GM23248 (cell line): ENCODE results near the gene HHIPL1. TPM values are rescaled to one million over a fixed set of nuclear protein-coding genes. Genes with fewer than 3 reads are reported as not detected.
A peak's percentile ranks its signal among the peaks of the same experiment; 100 is the strongest.
"Not testable (repeated sequence)": the region's sequence is repeated elsewhere in the genome, so short reads cannot be mapped to it uniquely, and the experiment has no call there.

Source experiments
- DNase-seq: peaks from one replicate; pipeline ENCODE4 v3.0.0-alpha.2; 2015
- H2AFZ ChIP-seq: fragments of 200-600 bp; sonication (generic); 2 replicates; pipeline ENCODE4 v1.6.1; 2016; ENCODE audit warnings: antibody characterized with exemption
- H3F3A ChIP-seq: fragments of 200-600 bp; sonication (generic); 2 replicates; pipeline ENCODE4 v1.6.1; 2016; ENCODE audit warnings: mild to moderate bottlenecking, antibody characterized with exemption, mixed run types; ENCODE audit not compliant: insufficient read depth
- H3K27ac ChIP-seq: fragments of 200-600 bp; sonication (generic); 2 replicates; pipeline ENCODE4 v1.5.1; 2016; ENCODE audit warnings: mild to moderate bottlenecking
- H3K27me3 ChIP-seq: fragments of 200-600 bp; sonication (generic); replicated peaks from 2 replicates; pipeline ENCODE4 v1.6.1; 2016; ENCODE audit warnings: mild to moderate bottlenecking; ENCODE audit not compliant: insufficient read depth
- H3K36me3 ChIP-seq: fragments of 200-600 bp; sonication (generic); 2 replicates; pipeline ENCODE4 v1.6.1; 2016; ENCODE audit warnings: low read depth, mild to moderate bottlenecking
- H3K4me1 ChIP-seq: fragments of 200-600 bp; sonication (generic); 2 replicates; pipeline ENCODE4 v1.6.1; 2016; ENCODE audit warnings: mild to moderate bottlenecking; ENCODE audit not compliant: insufficient read depth
- H3K4me2 ChIP-seq: fragments of 200-600 bp; sonication (generic); one replicate; pipeline ENCODE4 v1.6.1; 2016; ENCODE audit warnings: mild to moderate bottlenecking; ENCODE audit not compliant: unreplicated experiment
- H3K4me3 ChIP-seq: fragments of 200-600 bp; sonication (generic); 2 replicates; pipeline ENCODE4 v1.5.1; 2016; ENCODE audit warnings: mild to moderate bottlenecking
- H3K79me2 ChIP-seq: fragments of 200-600 bp; sonication (generic); 2 replicates; pipeline ENCODE4 v1.6.1; 2016; ENCODE audit warnings: mild to moderate bottlenecking; ENCODE audit not compliant: insufficient read depth
- H3K9ac ChIP-seq: fragments of 200-600 bp; sonication (generic); 2 replicates; pipeline ENCODE4 v1.6.1; 2016; ENCODE audit warnings: mild to moderate bottlenecking
- H3K9me2 ChIP-seq: fragments of 200-600 bp; sonication (generic); 2 replicates; pipeline ENCODE4 v1.6.1; 2016; ENCODE audit warnings: mixed run types, mild to moderate bottlenecking, moderate library complexity; ENCODE audit not compliant: insufficient read depth
- H3K9me3 ChIP-seq: fragments of 200-600 bp; sonication (generic); one replicate; pipeline ENCODE4 v1.6.1; 2017; ENCODE audit warnings: low read depth
- H4K20me1 ChIP-seq: fragments of 200-600 bp; sonication (generic); 2 replicates; pipeline ENCODE4 v1.6.0; 2016; ENCODE audit not compliant: insufficient read depth
- EZH2 ChIP-seq: fragments of 200-600 bp; sonication (generic); IDR thresholded peaks from 2 replicates; pipeline ENCODE4 v1.6.1; 2018; ENCODE audit warnings: antibody characterized with exemption, mild to moderate bottlenecking; ENCODE audit not compliant: insufficient read depth, poor library complexity, severe bottlenecking
- EZH2phosphoT487 ChIP-seq: fragments of 200-600 bp; sonication (generic); IDR thresholded peaks from 2 replicates; pipeline ENCODE4 v1.6.1; 2018; ENCODE audit warnings: antibody characterized with exemption, moderate library complexity, mild to moderate bottlenecking, low read depth; ENCODE audit not compliant: insufficient read depth
- WGBS, 2 experiments: methylation state at CpG; one replicate each; pipeline ENCODE4 v1.1.6; 2015 to 2017; ENCODE audit warnings: low lambda C conversion rate in 2 of 2, low coverage in 1 of 2; ENCODE audit errors: missing lambda C conversion rate in 2 of 2; 5-methylcytosine and 5-hydroxymethylcytosine counted together
- in situ Hi-C: fragments of 300-500 bp; cut with MboI; formaldehyde crosslinking; loops from 2 replicates; pipeline ENCODE4 v1.15.0; 2020
- polyA plus RNA-seq: library from polyadenylated mRNA; unstranded; fragments of >200 nt; fragmentation: Nextera tagmentation; extraction: Ambion mirVana; gene quantifications from 2 replicates; pipeline ENCODE4 v1.2.1, GENCODE V29; 2016
- total RNA-seq: library from RNA; depleted of rRNA; stranded (reverse); fragments of >200 nt; shearing (Covaris generic); gene quantifications from 2 replicates; pipeline ENCODE4 v1.2.3, GENCODE V29; 2014

Gene HHIPL1
- total and polyA plus RNA-seq, 2 experiments from 2014 or later: 6.5 to 11.3 TPM

GRCh38 chr14:99633918-99634317 lies 11.0 kb upstream of the HHIPL1 start:
- Histone ChIP-seq H3K9me3 (no peaks in the 10 kb centered on the region), H2AFZ (no peak overlapping the region), H3K79me2 (no peaks in the 10 kb centered on the region), H3K4me3 (no peak overlapping the region), H3K9me2 (no peaks in the 10 kb centered on the region), H3K4me1 (no peaks in the 10 kb centered on the region), H3K36me3 (no peaks in the 10 kb centered on the region), H3K4me2 (no peak overlapping the region), H4K20me1 (no peaks in the 10 kb centered on the region), H3K27ac (no peak overlapping the region), H3K9ac (no peak overlapping the region), H3K27me3 (no peaks in the 10 kb centered on the region), H3F3A (no peaks in the 10 kb centered on the region)
- TF ChIP-seq EZH2: no peak
- TF ChIP-seq EZH2phosphoT487: no peak
- DNase-seq: no peak
- in situ Hi-C loops: no loop called here
- WGBS, 2 experiments: 69 to 82% methylated on average over 10 of the region's 10 CpGs

- no peak overlapping the region for H3K4me3 ChIP-seq
- H3K36me3 ChIP-seq: no peaks in the 10 kb centered on the region
- no peak overlapping the region for H2AFZ ChIP-seq
- H3K9me3 ChIP-seq: no peaks in the 10 kb centered on the region
- H3K9me2 ChIP-seq: no peaks in the 10 kb centered on the region
- no peaks in the 10 kb centered on the region for H4K20me1 ChIP-seq
- no peaks in the 10 kb centered on the region for H3K4me1 ChIP-seq
- WGBS, 2 experiments: 65 to 74% methylated on average over 10 of the region's 10 CpGs
- no peaks in the 10 kb centered on the region for H3F3A ChIP-seq
- TF ChIP-seq EZH2phosphoT487 (no peak), EZH2 (no peak)
- no peak for DNase-seq
- in situ Hi-C loops: no loop called here
- no peak overlapping the region for H3K27ac ChIP-seq
- no peaks in the 10 kb centered on the region for H3K27me3 ChIP-seq
- no peaks in the 10 kb centered on the region for H3K79me2 ChIP-seq
- no peak overlapping the region for H3K4me2 ChIP-seq
- no peak overlapping the region for H3K9ac ChIP-seq
Measured at GRCh38 chr14:99634443-99634842, 10.5 kb upstream of the HHIPL1 start.

GRCh38 chr14:99635116-99635515 lies 9.8 kb upstream of the HHIPL1 start:
- H3K9ac ChIP-seq: no peak overlapping the region
- in situ Hi-C loops: no loop called here
- no peaks in the 10 kb centered on the region for H3K27me3 ChIP-seq
- WGBS, 2 experiments: 85 to 93% methylated on average over 5 to 8 of the region's 8 CpGs
- no peaks in the 10 kb centered on the region for H3K36me3 ChIP-seq
- no peak overlapping the region for H2AFZ ChIP-seq
- TF ChIP-seq EZH2phosphoT487 (no peak), EZH2 (no peak)
- H3K27ac ChIP-seq: no peak overlapping the region
- no peak overlapping the region for H3K4me2 ChIP-seq
- no peak for DNase-seq
- H3K79me2 ChIP-seq: no peaks in the 10 kb centered on the region
- H3K9me2 ChIP-seq: no peaks in the 10 kb centered on the region
- no peaks in the 10 kb centered on the region for H3F3A ChIP-seq
- no peaks in the 10 kb centered on the region for H4K20me1 ChIP-seq
- H3K4me1 ChIP-seq: no peaks in the 10 kb centered on the region
- no peak overlapping the region for H3K4me3 ChIP-seq
- no peaks in the 10 kb centered on the region for H3K9me3 ChIP-seq

- H4K20me1 ChIP-seq: no peaks in the 10 kb centered on the region
- H3F3A ChIP-seq: no peaks in the 10 kb centered on the region
- 73 to 74% methylated on average over 5 of the region's 5 CpGs for WGBS, 2 experiments
- H3K9me3 ChIP-seq: no peaks in the 10 kb centered on the region
- H3K9me2 ChIP-seq: no peaks in the 10 kb centered on the region
- in situ Hi-C loops: no loop called here
- no peak overlapping the region for H2AFZ ChIP-seq
- no peak overlapping the region for H3K9ac ChIP-seq
- H3K79me2 ChIP-seq: no peaks in the 10 kb centered on the region
- H3K4me1 ChIP-seq: no peaks in the 10 kb centered on the region
- H3K27me3 ChIP-seq: no peaks in the 10 kb centered on the region
- TF ChIP-seq EZH2phosphoT487 (no peak), EZH2 (no peak)
- H3K27ac ChIP-seq: no peak overlapping the region
- DNase-seq: no peak
- H3K4me3 ChIP-seq: no peak overlapping the region
- no peak overlapping the region for H3K4me2 ChIP-seq
- no peaks in the 10 kb centered on the region for H3K36me3 ChIP-seq
Measured at GRCh38 chr14:99636487-99636886, 8.4 kb upstream of the HHIPL1 start.

GRCh38 chr14:99637624-99638023 lies 7.3 kb upstream of the HHIPL1 start:
- Histone ChIP-seq H4K20me1 (no peaks in the 10 kb centered on the region), H3K4me1 (no peaks in the 10 kb centered on the region), H3F3A (no peaks in the 10 kb centered on the region), H3K79me2 (no peaks in the 10 kb centered on the region), H3K27me3 (no peaks in the 10 kb centered on the region), H3K9ac (no peak overlapping the region), H2AFZ (no peak overlapping the region), H3K27ac (no peak overlapping the region), H3K4me3 (no peak overlapping the region), H3K9me3 (no peaks in the 10 kb centered on the region), H3K36me3 (no peaks in the 10 kb centered on the region), H3K9me2 (no peaks in the 10 kb centered on the region), H3K4me2 (no peak overlapping the region)
- TF ChIP-seq EZH2: no peak
- TF ChIP-seq EZH2phosphoT487: no peak
- no peak for DNase-seq
- WGBS, 2 experiments: 71 to 74% methylated on average over 7 of the region's 7 CpGs
- in situ Hi-C loops: no loop called here

- WGBS, 2 experiments: 65 to 81% methylated on average over 5 of the region's 5 CpGs
- H3K27ac ChIP-seq, H4K20me1 ChIP-seq, H3K9me3 ChIP-seq, H3K9me2 ChIP-seq, in situ Hi-C loops, H3K36me3 ChIP-seq, H3F3A ChIP-seq, H3K9ac ChIP-seq, H3K4me3 ChIP-seq, H3K27me3 ChIP-seq, H2AFZ ChIP-seq, H3K79me2 ChIP-seq, H3K4me1 ChIP-seq, H3K4me2 ChIP-seq: not testable (repeated sequence)
- DNase-seq: peak; percentile 54
Measured at GRCh38 chr14:99642771-99643170, 2.2 kb upstream of the HHIPL1 start.
